Smooth muscle cell of bladder (primary cell): Measurements from ENCODE around the gene SGPL1. TPM values are rescaled to one million over a fixed set of nuclear protein-coding genes. Genes with fewer than 3 reads are reported as not detected.

ENCODE experiments used
- total RNA-seq: library from RNA; depleted of rRNA; stranded (reverse); fragments of >200 nt; gene quantifications from 2 replicates; pipeline ENCODE4 v1.2.3, GENCODE V29; 2014

SGPL1 gene
- 31.2 and 38.4 TPM in 2 replicates for total RNA-seq

DNA sequence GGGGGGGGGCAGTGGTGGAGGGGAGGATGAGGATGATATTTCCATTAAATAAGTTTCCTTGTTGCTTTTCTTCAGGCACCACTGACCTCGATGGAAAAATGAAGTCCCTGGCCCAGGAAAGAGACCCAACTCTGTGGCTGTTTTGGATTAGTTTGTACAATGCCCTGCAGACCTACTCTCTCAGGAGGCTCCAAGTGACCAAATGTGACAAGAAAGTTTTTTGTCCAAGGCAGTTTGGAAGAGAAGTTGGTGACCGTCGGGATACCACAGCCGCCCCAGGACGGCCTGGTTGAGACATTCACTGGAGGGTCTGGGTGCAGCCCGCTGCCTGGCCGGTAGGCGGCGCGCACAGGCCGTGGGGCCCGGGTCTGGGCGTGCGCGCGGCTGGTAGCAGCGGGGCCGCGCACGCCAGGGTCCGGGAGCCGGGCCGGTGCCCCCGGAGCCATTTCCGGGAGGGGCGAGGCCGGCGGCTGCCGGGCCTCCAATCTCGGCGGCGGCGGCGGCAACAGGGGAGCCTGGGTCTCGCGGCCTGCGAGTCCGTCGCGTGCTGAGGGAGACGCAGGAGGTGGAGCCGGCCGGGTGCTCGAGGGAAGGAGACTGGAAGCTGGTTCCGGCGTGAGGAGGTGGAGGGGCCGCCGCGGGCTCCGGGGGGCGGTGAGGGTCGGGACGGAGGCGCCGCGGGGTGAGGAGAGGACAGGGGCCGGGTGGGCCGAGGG is at the start of gene SGPL1:
Gene SGPL1, plus strand, starts transcription at position 445 of the 716 bp plus-strand sequence. CDS start 906 bp downstream, outside the sequence.

DNA sequence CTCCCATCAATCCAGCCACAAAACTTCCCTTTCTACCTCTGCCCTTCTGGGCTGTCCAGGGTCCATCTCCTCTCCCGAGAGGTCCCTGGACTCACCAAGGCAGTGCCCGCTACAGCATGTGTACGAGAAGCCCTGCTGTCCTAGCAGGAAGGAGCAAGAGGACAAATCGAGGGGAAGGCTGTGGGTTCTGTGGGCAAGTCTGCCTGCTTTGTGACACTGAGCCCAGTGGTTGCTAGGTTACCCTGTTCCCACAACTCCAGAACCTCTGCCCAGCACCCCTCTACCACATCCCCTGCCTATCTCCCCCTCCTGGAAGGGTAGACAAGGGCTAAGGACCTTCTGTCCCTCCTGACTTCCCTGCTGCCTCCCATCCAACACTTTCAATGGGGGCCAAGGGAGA is 30.6 kb upstream of the SGPL1 start, which contains the start of gene TBATA:
Gene TBATA, minus strand, starts transcription at position 188 of the 400 bp plus-strand sequence. CDS start 1,998 bp downstream, outside the sequence.

GRCh38 chr10:70887804-70888800 is 72.4 kb downstream of the SGPL1 start, which contains the start of gene PCBD1:
PCBD1 (minus strand) TSS chr10:70888565; CDS start chr10:70888533, 32 bp downstream.

Other genes starting within 250 kb of the SGPL1 start
- under 0.01 TPM in 1 of 2 replicates, not detected in the other for gene PRF1, start 213.2 kb upstream of the SGPL1 start, total RNA-seq
- 5.5 and 10.6 TPM in 2 replicates for gene ADAMTS14, start 143.4 kb upstream of the SGPL1 start, total RNA-seq
- not detected in 2 replicates for gene TBATA, start 30.6 kb upstream of the SGPL1 start, total RNA-seq
- gene PCBD1, start 72.6 kb downstream of the SGPL1 start, total RNA-seq: 25.2 and 39.4 TPM in 2 replicates